Activated CD4-positive, alpha-beta memory T cell treated with anti-CD3 and anti-CD28 coated beads, Interleukin-2, amount 10 ng/mL, durations not matched to agents 7 days and 5 days (primary cell): Measurements from ENCODE around the gene UBASH3A. TPM values are rescaled to one million over a fixed set of nuclear protein-coding genes. Genes with fewer than 3 reads are reported as not detected.

Experiments used
- CTCF ChIA-PET: fragments of 350-600 bp; sonication (Branson Sonifier 250); formaldehyde crosslinking; loops from one replicate; lab custom pipeline; 2021; ENCODE audit warnings: antibody characterized with exemption, inconsistent platforms; lab: Charles Lee
- POLR2A ChIA-PET: fragments of 350-600 bp; sonication (Branson Sonifier 250); formaldehyde crosslinking; loops from one replicate; lab custom pipeline; 2021; ENCODE audit warnings: antibody characterized with exemption; lab: Charles Lee
- DNase-seq: peaks from one replicate; pipeline ENCODE4 v3.0.0-alpha.2; 2020
- H3K27ac Mint-ChIP-seq: one replicate; pipeline ENCODE4 v1.8.0; 2021; ENCODE audit warnings: mild to moderate bottlenecking, mixed read lengths
- H3K27me3 Mint-ChIP-seq: one replicate; pipeline ENCODE4 v1.8.0; 2021; ENCODE audit warnings: mixed read lengths
- H3K36me3 Mint-ChIP-seq: one replicate; pipeline ENCODE4 v1.8.0; 2021; ENCODE audit warnings: low read depth, mixed read lengths
- H3K4me1 Mint-ChIP-seq: one replicate; pipeline ENCODE4 v1.8.0; 2021; ENCODE audit warnings: mixed read lengths
- H3K4me3 Mint-ChIP-seq: one replicate; pipeline ENCODE4 v1.8.0; 2021; ENCODE audit warnings: mild to moderate bottlenecking, mixed read lengths
- H3K9me3 Mint-ChIP-seq: one replicate; pipeline ENCODE4 v1.8.0; 2021; ENCODE audit warnings: mixed read lengths
- total RNA-seq, 2 experiments: library from RNA; stranded (reverse); gene quantifications; one replicate each; pipeline ENCODE4 v1.2.3, GENCODE V29; 2021

Gene UBASH3A
- total RNA-seq, 2 experiments from 2014 or later: 67.8 to 70.6 TPM

- POLR2A ChIA-PET: no interaction called here
- CTCF ChIA-PET: no interaction called here
- peaks cover 18% of the 10 kb centered on the region for H3K36me3 Mint-ChIP-seq
Measured at GRCh38 chr21:42395905-42396651, 7.6 kb upstream of the UBASH3A start, which contains the start of gene TMPRSS3. TMPRSS3 (minus strand) TSS chr21:42396052; CDS start chr21:42395417, 635 bp downstream.

GRCh38 chr21:42396799-42397745 lies 6.6 kb upstream of the UBASH3A start:
- peaks cover 59% of the 10 kb centered on the region for H3K4me1 Mint-ChIP-seq
- no peak overlapping the region for H3K4me3 Mint-ChIP-seq
- ChIA-PET POLR2A (interaction anchor here (1.0 to 1.9 kb wide), 2 partner anchors 9 to 28 kb away, joined by 3 to 10 read pairs; no protein-coding TSS in a partner anchor), CTCF (no interaction called here)
- H3K27me3 Mint-ChIP-seq: no peaks in the 10 kb centered on the region
- no peak for DNase-seq
- H3K9me3 Mint-ChIP-seq: peaks cover 7% of the 10 kb centered on the region
- peaks cover 21% of the 10 kb centered on the region for H3K36me3 Mint-ChIP-seq
- H3K27ac Mint-ChIP-seq: no peak overlapping the region

More at GRCh38 chr21:42395905-42396651, 7.6 kb upstream of the UBASH3A start, which contains the start of gene TMPRSS3:
- Mint-ChIP-seq H3K27me3 (no peaks in the 10 kb centered on the region), H3K4me3 (no peak within 1 kb of the TSS), H3K27ac (no peak within 1 kb of the TSS), H3K9me3 (no peaks in the 10 kb centered on the region), H3K4me1 (peaks cover 56% of the 10 kb centered on the region)
- no peak for DNase-seq

GRCh38 chr21:42397746-42398394 lies 5.8 kb upstream of the UBASH3A start:
- POLR2A ChIA-PET: interaction anchor here (0.6 to 1.9 kb wide), 8 partner anchors 10 to 198 kb away, joined by 3 to 10 read pairs (median 4); no protein-coding TSS in a partner anchor
- H3K27ac Mint-ChIP-seq: no peak overlapping the region
- CTCF ChIA-PET: interaction anchor here (1.0 to 2.8 kb wide), 4 partner anchors 9 to 31 kb away, joined by 3 to 10 read pairs (median 4); no protein-coding TSS in a partner anchor
- peaks cover 9% of the 10 kb centered on the region for H3K9me3 Mint-ChIP-seq
- no peaks in the 10 kb centered on the region for H3K27me3 Mint-ChIP-seq
- H3K4me3 Mint-ChIP-seq: no peak overlapping the region
- no peak for DNase-seq
- peaks cover 20% of the 10 kb centered on the region for H3K36me3 Mint-ChIP-seq
- peaks cover 57% of the 10 kb centered on the region for H3K4me1 Mint-ChIP-seq

GRCh38 chr21:42398436-42399028 lies 5.2 kb upstream of the UBASH3A start:
- no peaks in the 10 kb centered on the region for H3K27me3 Mint-ChIP-seq
- POLR2A ChIA-PET: interaction anchor here (0.6 to 2.4 kb wide), 10 partner anchors 10 to 480 kb away, joined by 3 to 10 read pairs (median 4); no protein-coding TSS in a partner anchor
- peaks cover 54% of the 10 kb centered on the region for H3K4me1 Mint-ChIP-seq
- DNase-seq: no peak
- H3K36me3 Mint-ChIP-seq: peaks cover 20% of the 10 kb centered on the region
- H3K9me3 Mint-ChIP-seq: peaks cover 9% of the 10 kb centered on the region
- H3K4me3 Mint-ChIP-seq: no peak overlapping the region
- CTCF ChIA-PET: interaction anchor here (1.0 to 2.8 kb wide), 5 partner anchors 10 to 30 kb away, joined by 3 to 10 read pairs (median 5); no protein-coding TSS in a partner anchor
- H3K27ac Mint-ChIP-seq: no peak overlapping the region

GRCh38 chr21:42400525-42400924 lies 3.2 kb upstream of the UBASH3A start:
- Mint-ChIP-seq H3K9me3 (peaks cover 9% of the 10 kb centered on the region), H3K4me1 (peaks cover 53% of the 10 kb centered on the region), H3K36me3 (peaks cover 33% of the 10 kb centered on the region), H3K27ac (peak overlapping the region; percentile 29), H3K27me3 (no peaks in the 10 kb centered on the region), H3K4me3 (no peak overlapping the region)
- DNase-seq: no peak
- ChIA-PET CTCF (interaction anchor here (0.9 to 2.8 kb wide), 3 partner anchors 12 to 62 kb away, joined by 3 to 10 read pairs (median 4); no protein-coding TSS in a partner anchor), POLR2A (interaction anchor here (0.6 to 2.4 kb wide), 5 partner anchors 13 to 181 kb away, joined by 3 to 10 read pairs (median 4); no protein-coding TSS in a partner anchor)

GRCh38 chr21:42401154-42401553 lies 2.5 kb upstream of the UBASH3A start:
- H3K4me1 Mint-ChIP-seq: peaks cover 49% of the 10 kb centered on the region
- H3K4me3 Mint-ChIP-seq: no peak overlapping the region

GRCh38 chr21:42401820-42402251 lies 1.9 kb upstream of the UBASH3A start:
- H3K27ac Mint-ChIP-seq: peak overlapping the region; percentile 47
- H3K4me1 Mint-ChIP-seq: peaks cover 54% of the 10 kb centered on the region
- H3K36me3 Mint-ChIP-seq: peaks cover 45% of the 10 kb centered on the region
- peaks cover 9% of the 10 kb centered on the region for H3K9me3 Mint-ChIP-seq
- ChIA-PET CTCF (interaction anchor here (1.0 to 4.8 kb wide), 2 partner anchors 21 to 91 kb away, joined by 5 to 51 read pairs; no protein-coding TSS in a partner anchor), POLR2A (interaction anchor here (3.9 to 12.6 kb wide), 3 partner anchors 9 to 164 kb away, joined by 23 to 431 read pairs (median 59); no protein-coding TSS in a partner anchor)
- no peaks in the 10 kb centered on the region for H3K27me3 Mint-ChIP-seq
- peak overlapping the region; percentile 7 for H3K4me3 Mint-ChIP-seq
- no peak for DNase-seq

More at GRCh38 chr21:42401154-42401553, 2.5 kb upstream of the UBASH3A start:
- DNase-seq: no peak
- Mint-ChIP-seq H3K27me3 (no peaks in the 10 kb centered on the region), H3K9me3 (peaks cover 9% of the 10 kb centered on the region), H3K36me3 (peaks cover 38% of the 10 kb centered on the region), H3K27ac (peak overlapping the region; percentile 29)
- POLR2A ChIA-PET: interaction anchor here (0.6 to 2.4 kb wide), 3 partner anchors 14 to 24 kb away, joined by 3 to 10 read pairs (median 4); no protein-coding TSS in a partner anchor
- CTCF ChIA-PET: interaction anchor here (0.9 to 1.0 kb wide), 3 partner anchors 12 to 91 kb away, joined by 3 to 5 read pairs (median 4); no protein-coding TSS in a partner anchor

- Mint-ChIP-seq H3K4me1 (peaks cover 56% of the 10 kb centered on the region), H3K36me3 (peaks cover 55% of the 10 kb centered on the region), H3K27ac (peak overlapping the region; percentile 92), H3K4me3 (peak overlapping the region; percentile 95), H3K9me3 (peaks cover 9% of the 10 kb centered on the region), H3K27me3 (no peaks in the 10 kb centered on the region)
- POLR2A ChIA-PET: interaction anchor here (0.7 to 12.6 kb wide), 28 partner anchors 12 to 1488 kb away, joined by 3 to 431 read pairs (median 4); partner anchors contain the start of gene ABCG1
- DNase-seq: peak; percentile 48
- CTCF ChIA-PET: interaction anchor here (1.2 to 4.8 kb wide), 9 partner anchors 12 to 146 kb away, joined by 3 to 51 read pairs (median 6); no protein-coding TSS in a partner anchor
Measured at GRCh38 chr21:42404539-42404938, 837 bp downstream of the UBASH3A start.

GRCh38 chr21:42405064-42406013 lies 1.6 kb downstream of the UBASH3A start:
- H3K4me1 Mint-ChIP-seq: peaks cover 60% of the 10 kb centered on the region
- CTCF ChIA-PET: interaction anchor here (1.4 to 4.8 kb wide), 6 partner anchors 13 to 147 kb away, joined by 3 to 51 read pairs (median 12); no protein-coding TSS in a partner anchor

GRCh38 chr21:42406201-42406621 lies 2.5 kb downstream of the UBASH3A start:
- Mint-ChIP-seq H3K36me3 (peaks cover 53% of the 10 kb centered on the region), H3K9me3 (peaks cover 9% of the 10 kb centered on the region), H3K4me3 (peak overlapping the region; percentile 95), H3K4me1 (peaks cover 53% of the 10 kb centered on the region), H3K27me3 (no peaks in the 10 kb centered on the region), H3K27ac (peak overlapping the region; percentile 92)
- peak; percentile 75 for DNase-seq
- ChIA-PET CTCF (interaction anchor here (3.9 to 4.8 kb wide), 2 partner anchors 17 to 25 kb away, joined by 21 to 51 read pairs; no protein-coding TSS in a partner anchor), POLR2A (interaction anchor here (1.0 to 12.6 kb wide), 6 partner anchors 14 to 108 kb away, joined by 3 to 431 read pairs (median 6); no protein-coding TSS in a partner anchor)

More at GRCh38 chr21:42405064-42406013, 1.6 kb downstream of the UBASH3A start:
- POLR2A ChIA-PET: interaction anchor here (0.7 to 12.6 kb wide), 22 partner anchors 13 to 279 kb away, joined by 3 to 431 read pairs (median 4); partner anchors contain the start of gene ABCG1
- peaks cover 55% of the 10 kb centered on the region for H3K36me3 Mint-ChIP-seq
- peak overlapping the region; percentile 95 for H3K4me3 Mint-ChIP-seq
- peak overlapping the region; percentile 92 for H3K27ac Mint-ChIP-seq
- H3K9me3 Mint-ChIP-seq: peaks cover 9% of the 10 kb centered on the region
- H3K27me3 Mint-ChIP-seq: no peaks in the 10 kb centered on the region
- DNase-seq: no peak
